ENCODE results near the gene ZNF223. TPM values are rescaled to one million over a fixed set of nuclear protein-coding genes. Genes with fewer than 3 reads are reported as not detected.

ZNF223 gene
- total RNA-seq, 2 donors from 2014 or later, result 4.2 to 5.4 TPM

GRCh38 chr19:44007473-44007872 lies 44.4 kb upstream of the ZNF223 start:
- no peak for DNase-seq (ENCODE audit: low spot score)
- Histone ChIP-seq H3K36me3 (peaks cover 61% of the 10 kb centered on the region), H3K9me3 (peaks cover 14 to 64% of the 10 kb centered on the region in 2 donors), H3K4me1 (peaks cover 0 to 9% of the 10 kb centered on the region in 2 donors), H3K27ac (no peak overlapping the region), H3K27me3 (no peaks in the 10 kb centered on the region), H3K4me3 (no peak overlapping the region)
- TF ChIP-seq CTCF (IDR thresholded peaks at IDR 0.05), result no peak

DNA sequence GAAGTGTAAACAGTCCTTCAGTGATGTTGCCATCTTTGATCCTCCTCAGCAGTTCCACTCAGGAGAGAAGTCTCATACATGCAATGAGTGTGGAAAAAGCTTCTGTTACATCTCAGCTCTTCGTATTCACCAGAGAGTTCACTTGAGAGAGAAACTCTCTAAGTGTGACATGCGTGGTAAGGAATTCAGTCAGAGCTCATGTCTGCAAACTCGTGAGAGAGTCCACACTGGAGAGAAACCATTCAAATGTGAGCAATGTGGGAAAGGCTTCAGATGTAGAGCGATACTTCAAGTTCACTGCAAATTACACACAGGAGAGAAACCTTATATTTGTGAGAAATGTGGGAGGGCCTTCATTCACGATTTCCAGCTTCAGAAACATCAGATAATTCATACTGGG lies 41.4 kb upstream of the ZNF223 start:
- no peaks in the 10 kb centered on the region for H3K27me3 ChIP-seq
- peaks cover 14 to 82% of the 10 kb centered on the region in 2 donors for H3K9me3 ChIP-seq
- no peaks in the 10 kb centered on the region for H3K4me1 ChIP-seq
- H3K27ac ChIP-seq, result no peak overlapping the region
- no peak for DNase-seq (ENCODE audit: low spot score)
- no peak for TF ChIP-seq CTCF (IDR thresholded peaks at IDR 0.05)
- peaks cover 62% of the 10 kb centered on the region for H3K36me3 ChIP-seq
- H3K4me3 ChIP-seq, result no peak overlapping the region

DNA sequence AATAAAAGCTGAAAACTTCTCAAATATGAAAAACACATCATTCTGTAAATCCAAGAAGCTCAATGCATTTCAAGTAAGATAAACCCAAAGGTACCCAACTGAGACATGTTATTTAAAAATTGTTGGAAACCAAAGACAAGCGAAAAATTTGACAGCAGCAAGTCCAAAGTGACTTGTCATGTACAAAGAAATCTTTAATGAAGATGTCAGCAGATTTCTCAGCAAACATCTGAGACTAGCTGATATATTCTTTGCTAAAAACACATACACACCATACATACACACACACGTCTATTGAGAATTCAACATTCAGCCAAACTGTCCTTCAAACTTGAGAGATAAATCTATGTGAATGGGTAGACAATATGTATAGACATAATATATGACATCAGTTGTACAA lies 32.3 kb upstream of the ZNF223 start:
- Histone ChIP-seq H3K4me1 (no peaks in the 10 kb centered on the region), H3K36me3 (no peaks in the 10 kb centered on the region), H3K27me3 (no peaks in the 10 kb centered on the region), H3K4me3 (no peak overlapping the region), H3K9me3 (peaks cover 0 to 5% of the 10 kb centered on the region in 2 donors), H3K27ac (no peak overlapping the region)
- no peak for DNase-seq (ENCODE audit: low spot score)
- no peak for TF ChIP-seq CTCF (IDR thresholded peaks at IDR 0.05)

DNA sequence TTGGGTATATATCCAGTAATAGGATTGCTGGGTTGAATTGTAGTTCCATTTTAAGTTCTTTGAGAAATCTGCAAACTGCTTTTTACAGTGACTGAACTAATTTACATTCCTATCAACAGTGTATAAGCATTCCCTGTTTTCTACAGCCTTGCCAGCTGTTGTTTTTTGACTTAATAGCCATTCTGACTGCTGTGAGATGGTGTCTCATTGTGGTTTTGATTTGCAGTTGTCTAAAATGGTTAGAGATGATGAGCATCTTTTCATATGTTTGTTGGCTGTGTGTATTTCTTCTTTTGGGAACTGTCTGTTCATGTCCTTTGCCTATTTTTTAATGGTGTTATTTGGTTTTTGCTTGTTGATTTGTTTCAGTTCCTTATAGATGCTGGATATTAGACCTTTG lies 30.6 kb upstream of the ZNF223 start:
- no peak for DNase-seq (ENCODE audit: low spot score)
- TF ChIP-seq CTCF (IDR thresholded peaks at IDR 0.05), result no peak
- H3K9me3 ChIP-seq, result no peaks in the 10 kb centered on the region
- H3K4me3 ChIP-seq, result no peak overlapping the region
- peaks cover 0 to 6% of the 10 kb centered on the region in 2 donors for H3K4me1 ChIP-seq
- H3K36me3 ChIP-seq, result no peaks in the 10 kb centered on the region
- no peak overlapping the region for H3K27ac ChIP-seq
- H3K27me3 ChIP-seq, result no peaks in the 10 kb centered on the region

DNA sequence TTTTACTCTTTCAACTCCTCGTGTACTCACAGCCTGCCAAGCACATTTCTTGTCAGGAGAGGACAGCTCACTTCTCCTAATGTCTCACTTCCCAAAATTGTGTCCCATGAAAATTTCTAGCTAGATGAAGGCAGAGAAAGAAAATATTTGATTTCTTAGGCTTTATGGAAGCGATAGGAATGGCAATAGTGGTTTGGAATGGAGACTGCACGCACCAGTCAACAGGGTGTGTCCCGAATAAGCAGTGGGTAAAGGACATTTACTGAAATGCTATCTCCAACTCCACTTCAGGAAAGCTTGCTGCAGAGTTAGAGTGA lies 27.0 kb upstream of the ZNF223 start:
- Histone ChIP-seq H3K36me3 (peaks cover 31% of the 10 kb centered on the region), H3K9me3 (peaks cover 5 to 20% of the 10 kb centered on the region in 2 donors), H3K4me3 (peak overlapping the region; percentile 85 to 91), H3K4me1 (peaks cover 0 to 7% of the 10 kb centered on the region in 2 donors), H3K27ac (peak overlapping the region; percentile 65 to 76), H3K27me3 (no peaks in the 10 kb centered on the region)
- no peak for TF ChIP-seq CTCF (IDR thresholded peaks at IDR 0.05)
- no peak for DNase-seq (ENCODE audit: low spot score)

DNA sequence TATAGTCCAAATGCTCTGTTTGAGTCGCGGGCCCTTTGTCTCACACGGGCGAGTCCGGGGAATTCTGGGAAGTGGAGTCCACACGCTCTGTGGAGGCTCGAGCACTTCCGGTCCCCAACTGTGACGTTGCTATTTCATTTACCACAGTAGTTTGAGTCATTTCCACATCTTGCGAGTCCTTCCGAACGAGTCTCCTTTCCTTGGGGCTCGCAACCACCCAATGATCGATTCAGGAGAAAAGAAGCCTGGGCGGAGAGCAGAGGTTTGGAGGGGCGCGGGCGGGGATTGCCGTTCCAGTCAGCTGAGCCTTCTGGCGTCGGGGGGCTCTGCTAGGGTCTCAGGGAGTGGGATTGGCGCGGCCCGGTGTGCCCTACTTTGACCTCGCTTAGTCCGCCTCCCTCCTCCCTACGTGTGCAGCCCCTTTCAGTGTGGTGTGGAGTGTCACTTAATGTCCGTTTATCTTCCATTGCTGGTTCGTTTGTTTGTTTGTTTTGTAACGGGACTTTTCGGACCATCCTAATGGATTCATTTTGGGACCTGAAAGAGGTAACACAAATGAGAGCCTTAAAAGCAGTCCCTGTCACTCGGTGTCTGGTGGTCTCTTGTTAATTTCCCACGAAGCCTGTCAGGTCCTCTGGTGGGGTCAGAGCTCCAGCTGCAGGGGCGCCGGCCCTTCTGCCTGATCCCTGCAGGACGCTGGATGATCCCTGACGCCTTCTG lies 26.5 kb upstream of the ZNF223 start, which contains the start of gene ZNF222:
Gene ZNF222 (plus strand): TSS at position 163 of the 720 bp plus-strand sequence. CDS start 58 bp downstream, at position 221.
- H3K27ac ChIP-seq, result peak within 1 kb of the TSS; percentile 65 to 76
- H3K4me3 ChIP-seq, result peak within 1 kb of the TSS; percentile 85 to 91
- H3K36me3 ChIP-seq, result peaks cover 36% of the 10 kb centered on the region
- peak; percentile 91 for DNase-seq (ENCODE audit: low spot score)
- peaks cover 6 to 25% of the 10 kb centered on the region in 2 donors for H3K9me3 ChIP-seq
- H3K4me1 ChIP-seq, result peaks cover 0 to 7% of the 10 kb centered on the region in 2 donors
- no peak for TF ChIP-seq CTCF (IDR thresholded peaks at IDR 0.05)
- no peaks in the 10 kb centered on the region for H3K27me3 ChIP-seq
